ENCODE measurements around the gene TAF4B.

GRCh38 chr18:26307161-26307773, 81.0 kb downstream of the TAF4B start:
- peak; percentile 92 for TF ChIP-seq CTCF (conservative IDR thresholded peaks at IDR 0.05; ENCODE audit: low read length)
- no peak for TF ChIP-seq EZH2phosphoT487 (IDR thresholded peaks at IDR 0.05; ENCODE audit: borderline replicate concordance, low read depth, low read length)

Data from OCI-LY7 (cell line).